ENCODE results near the gene ZFPL1.

ZFPL1 gene

GRCh38 chr11:65066315-65066714 lies 17.7 kb upstream of the ZFPL1 start:
- no peak for TF ChIP-seq CTCF (IDR thresholded peaks at IDR 0.05; ENCODE audit: control insufficient read depth, extremely low read depth, insufficient read depth)
- H3K4me3 ChIP-seq (ENCODE audit: low read depth, low read length), result no peak overlapping the region
- DNase-seq (ENCODE audit: low read depth), result no peak

- no peak for DNase-seq (ENCODE audit: low read depth)
- H3K4me3 ChIP-seq (ENCODE audit: low read depth, low read length), result no peak overlapping the region
- TF ChIP-seq CTCF (IDR thresholded peaks at IDR 0.05; ENCODE audit: control insufficient read depth, extremely low read depth, insufficient read depth), result no peak
Observed at GRCh38 chr11:65066805-65067291, 17.2 kb upstream of the ZFPL1 start.

- DNase-seq (ENCODE audit: low read depth), result no peak
- no peak for TF ChIP-seq CTCF (IDR thresholded peaks at IDR 0.05; ENCODE audit: control insufficient read depth, extremely low read depth, insufficient read depth)
- no peak overlapping the region for H3K4me3 ChIP-seq (ENCODE audit: low read depth, low read length)
Observed at GRCh38 chr11:65067446-65067845, 16.6 kb upstream of the ZFPL1 start.

- no peak for DNase-seq (ENCODE audit: low read depth)
- TF ChIP-seq CTCF (IDR thresholded peaks at IDR 0.05; ENCODE audit: control insufficient read depth, extremely low read depth, insufficient read depth), result no peak
Observed at GRCh38 chr11:65069217-65069616, 14.8 kb upstream of the ZFPL1 start.

GRCh38 chr11:65071907-65072630 lies 12.0 kb upstream of the ZFPL1 start:
- DNase-seq (ENCODE audit: low read depth), result no peak
- no peak overlapping the region for H3K4me3 ChIP-seq (ENCODE audit: low read depth, low read length)
- no peak for TF ChIP-seq CTCF (IDR thresholded peaks at IDR 0.05; ENCODE audit: control insufficient read depth, extremely low read depth, insufficient read depth)

More at GRCh38 chr11:65069217-65069616, 14.8 kb upstream of the ZFPL1 start:
- no peak overlapping the region for H3K4me3 ChIP-seq (ENCODE audit: low read depth, low read length)

- TF ChIP-seq CTCF (IDR thresholded peaks at IDR 0.05; ENCODE audit: control insufficient read depth, extremely low read depth, insufficient read depth), result no peak
- no peak overlapping the region for H3K4me3 ChIP-seq (ENCODE audit: low read depth, low read length)
- no peak for DNase-seq (ENCODE audit: low read depth)
Observed at GRCh38 chr11:65072631-65072966, 11.4 kb upstream of the ZFPL1 start.

- H3K4me3 ChIP-seq (ENCODE audit: low read depth, low read length), result no peak overlapping the region
- no peak for DNase-seq (ENCODE audit: low read depth)
- no peak for TF ChIP-seq CTCF (IDR thresholded peaks at IDR 0.05; ENCODE audit: control insufficient read depth, extremely low read depth, insufficient read depth)
Observed at GRCh38 chr11:65077451-65077850, 6.6 kb upstream of the ZFPL1 start.

Measured in LNCaP clone FGC (cell line).